Breast epithelium (tissue), 3 donors: ENCODE measurements around the gene OR5K1.

Experiments used
- POLR2A ChIP-seq: fragments of 450-650 bp; IDR thresholded peaks from one replicate; pipeline ENCODE4 v1.6.1; 2016; ENCODE audit warnings: antibody characterized with exemption, mild to moderate bottlenecking, moderate library complexity
- TF ChIP-seq, protein P1 (sequence below), 3 donors: fragments of 450-650 bp; IDR thresholded peaks; one replicate each; pipeline ENCODE4 v1.5.1; 2016 to 2017; ENCODE audit warnings: antibody characterized with exemption in 3 of 3, mild to moderate bottlenecking in 3 of 3, moderate library complexity in 3 of 3

DNA sequence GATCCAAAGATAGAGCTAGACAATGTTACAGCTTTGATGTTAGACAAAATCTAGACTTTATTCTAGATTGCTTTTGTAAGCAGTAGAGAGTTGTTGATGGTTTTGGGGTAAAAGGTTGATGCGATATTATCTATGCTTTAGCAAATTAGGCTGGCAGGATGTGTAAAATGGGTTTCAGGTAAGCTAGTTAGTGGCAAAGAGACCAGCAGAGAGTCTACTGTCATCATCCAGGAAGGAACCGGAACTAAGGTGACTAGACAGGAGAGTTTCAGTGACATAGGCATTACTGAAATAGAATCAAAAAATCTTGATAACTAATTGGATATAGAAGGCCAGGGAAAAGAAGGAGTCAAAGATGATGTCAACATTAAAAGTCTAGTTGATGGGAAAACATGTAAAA lies 45.6 kb downstream of the OR5K1 start:
- TF ChIP-seq, protein P1, sequence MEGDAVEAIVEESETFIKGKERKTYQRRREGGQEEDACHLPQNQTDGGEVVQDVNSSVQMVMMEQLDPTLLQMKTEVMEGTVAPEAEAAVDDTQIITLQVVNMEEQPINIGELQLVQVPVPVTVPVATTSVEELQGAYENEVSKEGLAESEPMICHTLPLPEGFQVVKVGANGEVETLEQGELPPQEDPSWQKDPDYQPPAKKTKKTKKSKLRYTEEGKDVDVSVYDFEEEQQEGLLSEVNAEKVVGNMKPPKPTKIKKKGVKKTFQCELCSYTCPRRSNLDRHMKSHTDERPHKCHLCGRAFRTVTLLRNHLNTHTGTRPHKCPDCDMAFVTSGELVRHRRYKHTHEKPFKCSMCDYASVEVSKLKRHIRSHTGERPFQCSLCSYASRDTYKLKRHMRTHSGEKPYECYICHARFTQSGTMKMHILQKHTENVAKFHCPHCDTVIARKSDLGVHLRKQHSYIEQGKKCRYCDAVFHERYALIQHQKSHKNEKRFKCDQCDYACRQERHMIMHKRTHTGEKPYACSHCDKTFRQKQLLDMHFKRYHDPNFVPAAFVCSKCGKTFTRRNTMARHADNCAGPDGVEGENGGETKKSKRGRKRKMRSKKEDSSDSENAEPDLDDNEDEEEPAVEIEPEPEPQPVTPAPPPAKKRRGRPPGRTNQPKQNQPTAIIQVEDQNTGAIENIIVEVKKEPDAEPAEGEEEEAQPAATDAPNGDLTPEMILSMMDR (IDR thresholded peaks at IDR 0.05), result no peak
- TF ChIP-seq POLR2A, result no peak
